GM10248 (cell line): ENCODE measurements around the gene DCST2.
"Not testable (repeated sequence)": the region's sequence is repeated elsewhere in the genome, so short reads cannot be mapped to it uniquely, and the experiment has no call there.

Experiments used
- CTCF ChIA-PET: fragments of 300-600 bp; sonication (Branson Sonifier 250); formaldehyde crosslinking; extraction: SDS; loops from one replicate; lab custom pipeline; 2021; ENCODE audit warnings: antibody characterized with exemption; lab: Yijun Ruan, JAX
- POLR2A ChIA-PET: fragments of 350-650 bp; sonication (Branson Sonifier 250); formaldehyde crosslinking; extraction: SDS; loops from one replicate; lab custom pipeline; 2020; ENCODE audit warnings: antibody characterized with exemption; lab: Yijun Ruan, JAX
- DNase-seq: peaks from one replicate; pipeline ENCODE4 v3.0.0; 2012; ENCODE audit errors: extremely low spot score
- CTCF ChIP-seq: IDR thresholded peaks from 2 replicates; pipeline ENCODE4 v1.5.1; 2012; ENCODE audit warnings: mild to moderate bottlenecking, low read depth; ENCODE audit errors: extremely low read depth, missing control alignments, control extremely low read depth

DCST2 gene

GRCh38 chr1:154978360-154978759 lies 55.2 kb downstream of the DCST2 start:
- DNase-seq = no peak
- POLR2A ChIA-PET = no interaction called here
- TF ChIP-seq CTCF = no peak
- CTCF ChIA-PET = interaction anchor here (1.0 to 1.8 kb wide), 3 partner anchors 17 to 418 kb away, joined by 4 to 5 read pairs (median 5); no protein-coding TSS in a partner anchor

- DNase-seq, POLR2A ChIA-PET: not testable (repeated sequence)
- CTCF ChIA-PET = interaction anchor here (1.2 kb wide), 1 partner anchor 21 kb away, joined by 5 read pairs; no protein-coding TSS in a partner anchor
Observed at GRCh38 chr1:154977762-154978161, 55.8 kb downstream of the DCST2 start.

- no peak for TF ChIP-seq CTCF
- POLR2A ChIA-PET = interaction anchor here (0.6 to 2.4 kb wide), 2 partner anchors 35 to 176 kb away, joined by 3 to 6 read pairs; no protein-coding TSS in a partner anchor
- CTCF ChIA-PET = interaction anchor here (1.0 to 1.6 kb wide), 5 partner anchors 13 to 21 kb away, joined by 3 to 4 read pairs (median 4); partner anchors contain the start of gene PYGO2
- DNase-seq = peak; percentile 57
Observed at GRCh38 chr1:154975409-154976059, 58.0 kb downstream of the DCST2 start.

- ChIA-PET CTCF (interaction anchor here (1.0 to 1.6 kb wide), 4 partner anchors 13 to 55 kb away, joined by 3 to 6 read pairs (median 3); no protein-coding TSS in a partner anchor), POLR2A (interaction anchor here (0.6 to 2.4 kb wide), 3 partner anchors 9 to 177 kb away, joined by 3 to 8 read pairs (median 6); partner anchors contain the start of gene FLAD1)
- no peak for TF ChIP-seq CTCF
- DNase-seq = peak; percentile 89
Observed at GRCh38 chr1:154974808-154975408, 58.7 kb downstream of the DCST2 start.

GRCh38 chr1:154974102-154974807 lies 59.3 kb downstream of the DCST2 start, which contains the start of gene CKS1B:
Gene CKS1B, plus strand, starts transcription at chr1:154974681. Its CDS starts 65 bp downstream, at chr1:154974746.
- no peak for TF ChIP-seq CTCF
- DNase-seq = peak; percentile 93
- CTCF ChIA-PET = interaction anchor here (0.7 to 5.3 kb wide), 14 partner anchors 9 to 111 kb away, joined by 3 to 51 read pairs (median 4); partner anchors contain the start of genes ADAM15 and PYGO2
- POLR2A ChIA-PET = interaction anchor here (0.7 to 2.4 kb wide), 6 partner anchors 10 to 118 kb away, joined by 3 to 11 read pairs (median 8); partner anchors contain the start of genes FLAD1 and PBXIP1

GRCh38 chr1:154973344-154974101 lies 60.1 kb downstream of the DCST2 start:
- no peak for TF ChIP-seq CTCF
- DNase-seq = peak; percentile 88
- ChIA-PET CTCF (interaction anchor here (0.7 to 5.3 kb wide), 13 partner anchors 9 to 112 kb away, joined by 3 to 51 read pairs (median 4); partner anchors contain the start of genes ADAM15 and PYGO2), POLR2A (interaction anchor here (0.7 to 2.4 kb wide), 9 partner anchors 10 to 1339 kb away, joined by 3 to 11 read pairs (median 7); partner anchors contain the start of genes CHTOP, FLAD1, KCNN3 and PBXIP1)
